Measurements from ENCODE around the gene CHAC1.
"Not testable (repeated sequence)": the region's sequence is repeated elsewhere in the genome, so short reads cannot be mapped to it uniquely, and the experiment has no call there.

The CHAC1 gene

DNA sequence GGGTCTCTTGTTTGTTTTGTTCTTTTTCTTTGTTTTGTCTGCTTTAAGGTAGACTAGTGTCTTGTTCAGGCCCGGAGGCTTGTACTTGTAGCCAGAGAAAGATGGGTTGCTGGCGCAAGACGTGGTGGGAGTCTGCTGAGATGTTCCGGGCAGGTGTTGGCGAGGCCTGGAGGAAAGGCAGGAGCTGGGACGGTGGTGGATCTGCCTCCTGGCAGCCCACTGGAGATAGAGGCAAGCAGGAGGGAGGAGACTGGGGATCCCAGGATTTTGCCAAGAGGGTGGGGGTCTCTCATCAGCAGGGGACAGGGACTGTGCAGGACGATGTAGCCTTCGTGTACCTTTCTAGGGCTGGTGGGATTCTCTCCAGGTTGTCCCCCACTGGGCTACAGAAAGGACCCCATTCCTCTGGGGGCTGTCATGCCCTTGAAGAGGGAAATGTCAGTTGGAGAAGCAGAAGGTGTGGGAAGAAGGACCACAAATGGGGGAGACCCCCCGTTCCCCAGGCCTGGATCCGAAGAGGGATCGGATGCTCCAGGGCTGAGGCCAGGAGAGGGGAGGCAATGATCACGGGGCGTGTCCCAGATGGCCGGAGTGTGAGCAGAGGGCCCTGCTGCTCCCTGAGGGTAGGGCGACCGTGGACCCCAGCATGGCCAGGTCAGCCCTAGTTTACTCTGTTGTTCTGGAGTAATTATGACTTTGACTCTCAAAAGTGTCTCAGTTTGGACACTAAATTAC lies 7.0 kb downstream of the CHAC1 start:
- DNase-seq (ENCODE audit: low read depth, low spot score): no peak
- ChIA-PET CTCF (interaction anchor here (1.9 to 5.8 kb wide), 2 partner anchors 19 to 61 kb away, joined by 5 to 25 read pairs; no protein-coding TSS in a partner anchor), POLR2A (interaction anchor here (0.9 to 3.7 kb wide), 4 partner anchors 13 to 25 kb away, joined by 4 to 16 read pairs (median 4); no protein-coding TSS in a partner anchor)
- TF ChIP-seq, protein P1, sequence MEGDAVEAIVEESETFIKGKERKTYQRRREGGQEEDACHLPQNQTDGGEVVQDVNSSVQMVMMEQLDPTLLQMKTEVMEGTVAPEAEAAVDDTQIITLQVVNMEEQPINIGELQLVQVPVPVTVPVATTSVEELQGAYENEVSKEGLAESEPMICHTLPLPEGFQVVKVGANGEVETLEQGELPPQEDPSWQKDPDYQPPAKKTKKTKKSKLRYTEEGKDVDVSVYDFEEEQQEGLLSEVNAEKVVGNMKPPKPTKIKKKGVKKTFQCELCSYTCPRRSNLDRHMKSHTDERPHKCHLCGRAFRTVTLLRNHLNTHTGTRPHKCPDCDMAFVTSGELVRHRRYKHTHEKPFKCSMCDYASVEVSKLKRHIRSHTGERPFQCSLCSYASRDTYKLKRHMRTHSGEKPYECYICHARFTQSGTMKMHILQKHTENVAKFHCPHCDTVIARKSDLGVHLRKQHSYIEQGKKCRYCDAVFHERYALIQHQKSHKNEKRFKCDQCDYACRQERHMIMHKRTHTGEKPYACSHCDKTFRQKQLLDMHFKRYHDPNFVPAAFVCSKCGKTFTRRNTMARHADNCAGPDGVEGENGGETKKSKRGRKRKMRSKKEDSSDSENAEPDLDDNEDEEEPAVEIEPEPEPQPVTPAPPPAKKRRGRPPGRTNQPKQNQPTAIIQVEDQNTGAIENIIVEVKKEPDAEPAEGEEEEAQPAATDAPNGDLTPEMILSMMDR (IDR thresholded peaks at IDR 0.05; ENCODE audit: insufficient read depth, low read length, missing control alignments): no peak
- no peak overlapping the region for H3K4me3 ChIP-seq (ENCODE audit: low read depth, low read length)

- ChIA-PET POLR2A (interaction anchor here (0.9 to 1.3 kb wide), 3 partner anchors 12 to 24 kb away, joined by 4 to 5 read pairs (median 4); no protein-coding TSS in a partner anchor), CTCF (interaction anchor here (1.9 to 5.8 kb wide), 2 partner anchors 19 to 61 kb away, joined by 5 to 25 read pairs; no protein-coding TSS in a partner anchor)
- TF ChIP-seq, protein P1 (IDR thresholded peaks at IDR 0.05; ENCODE audit: insufficient read depth, low read length, missing control alignments): no peak
- DNase-seq (ENCODE audit: low read depth, low spot score): no peak
- no peak overlapping the region for H3K4me3 ChIP-seq (ENCODE audit: low read depth, low read length)
Measured at GRCh38 chr15:40960925-40961324, 7.7 kb downstream of the CHAC1 start.

GRCh38 chr15:40961740-40962139 lies 8.5 kb downstream of the CHAC1 start:
- not testable (repeated sequence) for DNase-seq (ENCODE audit: low read depth, low spot score); H3K4me3 ChIP-seq (ENCODE audit: low read depth, low read length)
- CTCF ChIA-PET: interaction anchor here (1.3 to 5.8 kb wide), 2 partner anchors 11 to 20 kb away, joined by 4 to 25 read pairs; no protein-coding TSS in a partner anchor
- POLR2A ChIA-PET: interaction anchor here (4.8 kb wide), 1 partner anchor 8 kb away, joined by 54 read pairs; the partner anchor contains the start of gene CHAC1

DNA sequence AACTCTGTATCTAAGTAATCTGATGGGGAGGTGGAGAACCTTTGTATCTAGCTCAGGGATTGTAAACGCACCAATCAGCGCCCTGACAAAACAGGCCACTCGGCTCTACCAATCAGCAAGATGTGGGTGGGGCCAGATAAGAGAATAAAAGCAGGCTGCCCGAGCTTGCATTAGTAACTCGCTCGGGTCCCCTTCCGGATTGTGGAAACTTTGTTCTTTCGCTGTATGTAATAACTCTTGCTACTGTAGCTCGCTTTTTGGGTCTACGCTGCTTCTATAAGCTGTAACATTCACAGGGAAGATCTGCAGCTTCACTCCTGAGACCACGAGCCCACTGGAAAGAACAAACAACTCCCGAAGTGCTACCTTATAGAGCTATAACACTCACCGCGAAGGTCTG lies 9.0 kb downstream of the CHAC1 start:
- CTCF ChIA-PET: interaction anchor here (0.9 to 5.8 kb wide), 3 partner anchors 10 to 21 kb away, joined by 3 to 25 read pairs (median 4); no protein-coding TSS in a partner anchor
- not testable (repeated sequence) for DNase-seq (ENCODE audit: low read depth, low spot score); H3K4me3 ChIP-seq (ENCODE audit: low read depth, low read length)
- POLR2A ChIA-PET: interaction anchor here (4.8 kb wide), 1 partner anchor 9 kb away, joined by 54 read pairs; the partner anchor contains the start of gene CHAC1

- no peak for DNase-seq (ENCODE audit: low read depth, low spot score)
- ChIA-PET POLR2A (interaction anchor here (1.1 to 4.8 kb wide), 4 partner anchors 9 to 153 kb away, joined by 3 to 54 read pairs (median 4); partner anchors contain the start of genes CHAC1 and INO80), CTCF (interaction anchor here (1.0 to 5.8 kb wide), 8 partner anchors 9 to 59 kb away, joined by 3 to 25 read pairs (median 6); no protein-coding TSS in a partner anchor)
Measured at GRCh38 chr15:40963201-40963600, 9.9 kb downstream of the CHAC1 start.

GRCh38 chr15:40964006-40964405 lies 10.7 kb downstream of the CHAC1 start:
- POLR2A ChIA-PET: interaction anchor here (1.1 to 4.8 kb wide), 4 partner anchors 10 to 152 kb away, joined by 3 to 54 read pairs (median 4); partner anchors contain the start of genes CHAC1 and INO80
- TF ChIP-seq, protein P1 (IDR thresholded peaks at IDR 0.05; ENCODE audit: insufficient read depth, low read length, missing control alignments): no peak
- H3K4me3 ChIP-seq (ENCODE audit: low read depth, low read length): no peak overlapping the region
- no peak for DNase-seq (ENCODE audit: low read depth, low spot score)
- CTCF ChIA-PET: interaction anchor here (1.0 to 5.8 kb wide), 8 partner anchors 10 to 60 kb away, joined by 3 to 25 read pairs (median 5); no protein-coding TSS in a partner anchor

More at GRCh38 chr15:40963201-40963600, 9.9 kb downstream of the CHAC1 start:
- no peak overlapping the region for H3K4me3 ChIP-seq (ENCODE audit: low read depth, low read length)
- TF ChIP-seq, protein P1 (IDR thresholded peaks at IDR 0.05; ENCODE audit: insufficient read depth, low read length, missing control alignments): no peak

GRCh38 chr15:40964634-40965033 lies 11.4 kb downstream of the CHAC1 start:
- POLR2A ChIA-PET: interaction anchor here (1.6 to 4.8 kb wide), 2 partner anchors 11 to 17 kb away, joined by 4 to 54 read pairs; partner anchors contain the start of gene CHAC1
- no peak overlapping the region for H3K4me3 ChIP-seq (ENCODE audit: low read depth, low read length)
- CTCF ChIA-PET: interaction anchor here (1.0 to 5.8 kb wide), 8 partner anchors 8 to 60 kb away, joined by 3 to 25 read pairs (median 5); no protein-coding TSS in a partner anchor
- no peak for DNase-seq (ENCODE audit: low read depth, low spot score)
- TF ChIP-seq, protein P1 (IDR thresholded peaks at IDR 0.05; ENCODE audit: insufficient read depth, low read length, missing control alignments): no peak
